Measurements from ENCODE around the gene GPC5.

The GPC5 gene

DNA sequence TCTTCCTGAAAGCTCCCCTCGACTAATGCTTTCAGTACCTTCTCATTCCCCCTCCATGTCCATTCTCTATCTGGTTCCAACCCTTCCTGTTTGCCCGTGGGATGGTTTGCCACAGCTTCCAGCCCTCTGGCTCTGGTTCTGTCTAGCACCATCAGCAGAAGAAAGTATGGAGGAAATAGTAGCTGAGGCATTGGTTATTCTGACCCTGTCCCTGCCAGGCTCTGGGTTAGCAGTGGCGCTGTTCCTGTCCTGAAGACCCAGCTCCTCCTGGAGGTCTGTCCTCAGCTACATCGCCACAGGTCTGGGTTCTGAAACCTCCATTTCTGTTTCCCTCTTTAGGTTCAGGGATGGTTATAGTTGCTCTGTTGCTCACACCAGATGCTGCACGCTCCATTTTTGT, 1223.6 kb downstream of the GPC5 start:
- FAIRE-seq (no peak), DNase-seq (ENCODE audit: insufficient read length, low spot score) (no peak)
- TF ChIP-seq, protein P1, sequence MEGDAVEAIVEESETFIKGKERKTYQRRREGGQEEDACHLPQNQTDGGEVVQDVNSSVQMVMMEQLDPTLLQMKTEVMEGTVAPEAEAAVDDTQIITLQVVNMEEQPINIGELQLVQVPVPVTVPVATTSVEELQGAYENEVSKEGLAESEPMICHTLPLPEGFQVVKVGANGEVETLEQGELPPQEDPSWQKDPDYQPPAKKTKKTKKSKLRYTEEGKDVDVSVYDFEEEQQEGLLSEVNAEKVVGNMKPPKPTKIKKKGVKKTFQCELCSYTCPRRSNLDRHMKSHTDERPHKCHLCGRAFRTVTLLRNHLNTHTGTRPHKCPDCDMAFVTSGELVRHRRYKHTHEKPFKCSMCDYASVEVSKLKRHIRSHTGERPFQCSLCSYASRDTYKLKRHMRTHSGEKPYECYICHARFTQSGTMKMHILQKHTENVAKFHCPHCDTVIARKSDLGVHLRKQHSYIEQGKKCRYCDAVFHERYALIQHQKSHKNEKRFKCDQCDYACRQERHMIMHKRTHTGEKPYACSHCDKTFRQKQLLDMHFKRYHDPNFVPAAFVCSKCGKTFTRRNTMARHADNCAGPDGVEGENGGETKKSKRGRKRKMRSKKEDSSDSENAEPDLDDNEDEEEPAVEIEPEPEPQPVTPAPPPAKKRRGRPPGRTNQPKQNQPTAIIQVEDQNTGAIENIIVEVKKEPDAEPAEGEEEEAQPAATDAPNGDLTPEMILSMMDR (IDR thresholded peaks at IDR 0.05; ENCODE audit: insufficient read depth, missing control alignments), result no peak

DNA sequence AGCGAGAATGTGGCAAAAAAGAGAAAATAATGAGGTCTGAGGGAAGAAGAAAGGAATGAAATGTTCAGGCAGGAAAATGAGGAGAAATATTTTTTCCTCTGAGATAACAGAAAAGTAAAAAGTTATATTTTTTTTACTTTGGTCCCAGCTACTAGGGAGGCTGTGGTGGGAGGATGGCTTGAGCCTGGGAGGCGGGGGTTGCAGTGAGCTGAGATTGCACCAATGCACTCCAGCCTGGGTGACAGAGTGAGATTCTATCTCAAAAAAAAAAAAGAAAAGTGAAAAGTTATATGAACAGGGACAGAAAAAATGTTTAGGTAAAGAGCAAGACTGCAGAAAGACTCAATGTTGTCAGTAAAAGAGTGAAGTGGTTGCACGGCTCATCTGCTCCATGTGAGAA, 1224.5 kb downstream of the GPC5 start:
- no peak for DNase-seq (ENCODE audit: insufficient read length, low spot score)
- FAIRE-seq, result no peak
- TF ChIP-seq, protein P1 (IDR thresholded peaks at IDR 0.05; ENCODE audit: insufficient read depth, missing control alignments), result no peak

DNA sequence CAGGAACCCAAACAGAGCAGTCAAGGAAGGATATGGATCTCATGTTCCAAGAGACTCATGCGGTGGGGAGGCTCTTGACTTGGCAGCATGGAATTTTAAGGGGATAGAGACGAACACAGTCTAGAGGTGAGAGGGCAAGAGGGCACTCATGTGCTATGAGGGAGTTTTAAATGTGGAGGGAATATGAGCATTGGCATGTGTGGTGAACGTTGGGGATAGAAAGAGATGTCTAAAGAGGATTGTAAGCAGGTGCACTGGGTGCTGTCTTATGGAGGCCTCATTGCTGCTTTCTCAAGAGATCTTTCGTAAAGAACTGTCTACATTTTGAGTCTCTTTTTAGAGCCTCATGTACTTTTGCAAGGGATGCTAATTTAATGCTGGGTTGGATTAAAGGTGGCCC, 1227.9 kb downstream of the GPC5 start:
- DNase-seq (ENCODE audit: insufficient read length, low spot score) (no peak), FAIRE-seq (no peak)
- TF ChIP-seq, protein P1 (IDR thresholded peaks at IDR 0.05; ENCODE audit: insufficient read depth, missing control alignments), result no peak

DNA sequence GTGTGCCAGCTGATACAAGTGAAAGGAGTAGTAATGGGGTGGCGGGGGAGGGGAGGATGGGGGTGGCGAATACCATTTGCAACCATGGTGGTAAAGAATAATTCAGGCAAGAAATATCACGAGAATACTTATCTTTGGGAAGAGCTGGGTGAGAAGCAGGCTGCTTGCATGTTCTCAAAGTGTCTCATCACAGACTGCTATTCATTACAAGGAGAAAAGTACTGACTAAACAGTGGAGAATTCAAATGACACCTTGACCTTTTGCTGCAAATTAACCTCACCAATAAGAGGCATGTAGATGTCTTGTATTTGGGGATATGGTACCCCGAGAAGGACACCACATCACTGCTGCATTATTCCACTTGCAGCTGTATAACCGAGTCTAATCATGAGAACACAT, 1242.5 kb downstream of the GPC5 start:
- FAIRE-seq, result no peak
- TF ChIP-seq, protein P1 (IDR thresholded peaks at IDR 0.05; ENCODE audit: insufficient read depth, missing control alignments), result no peak
- no peak for DNase-seq (ENCODE audit: insufficient read length, low spot score)

DNA sequence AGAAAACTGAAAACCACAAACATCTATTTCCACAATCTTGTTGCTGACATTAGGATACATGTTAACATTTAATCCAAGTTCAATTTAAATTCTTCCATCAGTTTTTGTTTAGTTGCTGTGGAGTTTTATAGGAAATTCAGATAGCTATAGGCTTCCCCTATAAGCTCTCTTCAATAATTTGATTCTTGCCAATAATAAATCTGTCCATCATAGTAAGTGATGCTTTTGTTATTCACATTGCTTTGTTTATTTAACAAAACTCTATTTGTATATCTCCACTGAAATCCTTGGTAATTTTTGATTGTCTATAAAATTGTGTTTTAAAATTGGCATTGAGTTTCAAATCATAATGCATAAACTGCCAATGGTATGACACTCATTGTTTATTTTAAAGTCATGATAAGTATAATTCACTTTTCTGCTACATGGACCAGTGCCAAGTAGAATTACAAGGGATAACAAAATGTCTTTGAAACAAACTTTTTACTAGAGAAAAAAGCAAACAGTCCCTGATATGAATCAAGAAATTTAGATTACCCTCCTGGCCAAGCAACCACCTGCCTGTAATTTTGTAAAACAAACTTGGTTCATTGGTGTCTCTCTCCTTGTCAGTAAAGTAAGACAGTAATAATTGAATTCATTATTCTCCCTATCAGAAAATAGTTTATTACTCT, 1250.9 kb downstream of the GPC5 start:
- TF ChIP-seq, protein P1 (IDR thresholded peaks at IDR 0.05; ENCODE audit: insufficient read depth, missing control alignments), result no peak
- FAIRE-seq, result no peak

DNA sequence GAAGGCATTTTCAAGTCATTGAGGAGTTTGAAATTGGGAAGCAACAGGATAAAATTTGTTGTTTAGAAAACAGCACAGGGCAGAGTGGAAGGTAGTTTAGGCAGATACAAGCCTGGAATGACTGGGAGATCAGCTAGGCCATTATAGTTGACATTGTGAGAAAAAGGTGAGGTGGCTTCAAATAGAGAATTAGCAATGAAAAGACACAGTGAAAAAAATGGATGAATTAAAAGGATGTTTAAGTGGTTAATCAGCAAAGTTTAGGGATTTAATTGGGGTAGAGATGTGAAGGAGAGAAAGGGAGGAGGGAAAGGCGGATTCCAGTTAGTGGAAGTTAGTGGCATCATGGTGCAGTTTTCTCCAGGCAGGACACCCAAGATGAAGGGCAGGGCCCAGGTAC, 1257.7 kb downstream of the GPC5 start:
- DNase-seq (ENCODE audit: insufficient read length, low spot score), result no peak
- no peak for FAIRE-seq
- TF ChIP-seq, protein P1 (IDR thresholded peaks at IDR 0.05; ENCODE audit: insufficient read depth, missing control alignments), result no peak

More for the DNA sequence above, 1250.9 kb downstream of the GPC5 start:
- DNase-seq (ENCODE audit: insufficient read length, low spot score), result no peak

DNA sequence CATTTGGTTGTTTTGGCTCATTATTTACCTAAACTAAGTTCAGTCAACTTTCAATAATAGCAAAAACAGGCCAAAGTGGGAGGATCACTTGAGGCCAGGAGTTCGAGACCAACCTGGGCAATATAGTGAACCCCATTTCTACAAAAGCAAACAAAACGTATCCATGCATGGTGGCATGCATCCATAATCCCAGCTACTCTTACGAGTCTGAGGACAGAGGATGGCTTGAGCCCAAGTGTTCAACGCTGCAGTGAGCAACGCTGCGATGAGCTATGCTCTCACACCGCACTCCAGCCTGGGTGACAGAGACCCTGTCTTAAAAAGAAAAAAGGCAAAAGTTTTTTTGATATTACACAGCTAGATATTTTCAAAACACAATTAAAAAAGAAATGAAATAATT, 1258.2 kb downstream of the GPC5 start:
- TF ChIP-seq, protein P1 (IDR thresholded peaks at IDR 0.05; ENCODE audit: insufficient read depth, missing control alignments), result no peak
- DNase-seq (ENCODE audit: insufficient read length, low spot score), result no peak
- no peak for FAIRE-seq

Measured in D721Med (cell line).